NCI-H2171 treated with DMSO at 0.1 percent for 48 hours (cell line): ENCODE results near the gene GALNT17.

Experiments used
- DNase-seq: peaks from one replicate; lab custom pipeline; 2025; lab: John Stamatoyannopoulos, UW

GALNT17 gene

DNA sequence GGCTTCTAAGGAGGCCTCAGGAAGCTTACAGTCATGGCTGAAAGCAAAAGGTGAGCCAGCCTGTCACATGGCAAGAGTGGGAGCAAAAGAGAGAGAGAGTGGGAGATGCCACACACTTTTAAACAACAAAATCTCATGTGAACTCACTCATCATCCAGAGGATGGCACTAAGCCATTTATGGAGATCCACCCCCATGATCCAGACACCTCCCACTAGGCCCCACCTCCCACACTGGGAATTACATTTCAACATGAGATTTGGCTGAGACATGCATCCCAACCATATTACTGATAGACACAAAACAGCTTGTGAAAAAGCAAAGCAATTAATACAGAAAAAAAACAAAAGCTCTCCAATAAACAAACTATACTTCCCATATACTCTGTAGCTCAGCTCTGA, 210.3 kb downstream of the GALNT17 start:
- DNase-seq: no peak

DNA sequence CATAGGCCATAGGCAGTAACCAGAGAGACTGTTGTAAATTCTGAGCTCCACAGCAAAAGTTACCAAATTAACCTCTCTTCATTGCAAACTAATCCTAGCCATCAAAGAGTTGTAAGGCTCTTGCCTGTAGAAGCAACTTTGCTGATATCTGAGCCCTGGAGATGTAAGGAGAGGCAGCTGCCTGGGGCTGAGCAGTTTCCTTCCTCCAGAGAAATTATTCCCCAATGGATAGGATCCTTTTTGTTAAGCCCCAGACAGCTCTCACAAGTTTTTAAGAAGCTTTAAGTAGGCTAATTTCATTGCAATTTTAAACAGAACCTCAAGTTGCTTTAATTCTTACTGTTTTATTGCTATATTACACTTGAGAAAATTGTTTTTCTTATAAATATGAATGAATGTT, 211.1 kb downstream of the GALNT17 start:
- peak; percentile 36 for DNase-seq

DNA sequence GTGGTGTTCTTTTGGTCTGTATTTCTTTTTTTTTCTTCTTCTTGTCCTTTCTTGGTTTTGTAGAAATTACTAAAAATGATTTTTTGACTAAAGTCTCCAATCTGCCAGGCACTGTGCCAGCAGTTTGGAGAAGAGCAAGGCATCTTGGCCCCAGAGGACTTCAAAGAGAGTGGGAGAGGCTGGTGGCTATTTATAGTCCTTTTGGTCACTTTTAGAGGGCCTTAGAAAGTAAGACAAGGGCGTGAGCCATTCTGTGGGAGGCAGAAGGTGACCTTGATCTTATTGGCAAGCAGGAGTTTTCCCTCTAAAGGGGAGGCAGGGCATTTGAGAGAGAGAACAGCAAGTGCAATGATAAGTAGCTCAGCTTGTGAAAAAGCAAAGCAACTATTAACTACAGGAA, 211.9 kb downstream of the GALNT17 start:
- DNase-seq: no peak

DNA sequence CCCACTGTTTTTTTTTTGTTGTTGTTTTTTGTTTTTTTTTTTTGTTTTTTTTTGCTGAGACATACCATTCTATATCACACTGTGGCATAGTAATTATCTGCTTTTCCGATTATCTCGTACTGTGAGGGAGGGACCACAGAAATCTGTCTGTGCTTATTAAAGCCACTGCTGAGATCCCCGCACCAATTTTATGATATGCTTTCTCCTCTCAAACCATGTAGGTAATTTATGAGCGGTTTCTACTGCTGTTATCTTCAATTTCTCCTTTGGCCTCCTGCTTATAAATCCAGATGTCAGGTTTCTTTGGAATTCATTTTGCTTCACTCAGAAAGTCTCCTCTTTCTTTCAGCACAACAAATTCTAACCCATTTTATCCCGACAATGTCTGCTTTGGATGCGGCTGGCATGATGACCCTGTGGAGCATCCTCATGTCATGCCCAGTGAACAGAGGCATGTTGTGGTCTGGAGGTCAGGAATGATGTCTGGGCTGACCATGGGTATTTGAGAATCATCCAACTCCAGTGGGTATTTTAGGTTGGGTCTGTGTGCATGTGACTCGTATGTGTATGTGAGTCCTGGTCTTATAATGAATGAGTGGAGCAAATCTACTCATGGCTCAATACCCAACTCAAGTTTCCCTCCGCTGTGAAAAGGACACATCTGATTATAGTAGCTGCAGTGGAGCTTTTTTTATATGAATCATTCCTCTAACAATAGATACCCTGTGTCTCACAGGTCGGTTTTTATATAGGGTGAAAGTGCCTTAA, 213.4 kb downstream of the GALNT17 start:
- DNase-seq: no peak

GRCh38 chr7:71348821-71349681, 217.1 kb downstream of the GALNT17 start:
- peak; percentile 72 for DNase-seq

DNA sequence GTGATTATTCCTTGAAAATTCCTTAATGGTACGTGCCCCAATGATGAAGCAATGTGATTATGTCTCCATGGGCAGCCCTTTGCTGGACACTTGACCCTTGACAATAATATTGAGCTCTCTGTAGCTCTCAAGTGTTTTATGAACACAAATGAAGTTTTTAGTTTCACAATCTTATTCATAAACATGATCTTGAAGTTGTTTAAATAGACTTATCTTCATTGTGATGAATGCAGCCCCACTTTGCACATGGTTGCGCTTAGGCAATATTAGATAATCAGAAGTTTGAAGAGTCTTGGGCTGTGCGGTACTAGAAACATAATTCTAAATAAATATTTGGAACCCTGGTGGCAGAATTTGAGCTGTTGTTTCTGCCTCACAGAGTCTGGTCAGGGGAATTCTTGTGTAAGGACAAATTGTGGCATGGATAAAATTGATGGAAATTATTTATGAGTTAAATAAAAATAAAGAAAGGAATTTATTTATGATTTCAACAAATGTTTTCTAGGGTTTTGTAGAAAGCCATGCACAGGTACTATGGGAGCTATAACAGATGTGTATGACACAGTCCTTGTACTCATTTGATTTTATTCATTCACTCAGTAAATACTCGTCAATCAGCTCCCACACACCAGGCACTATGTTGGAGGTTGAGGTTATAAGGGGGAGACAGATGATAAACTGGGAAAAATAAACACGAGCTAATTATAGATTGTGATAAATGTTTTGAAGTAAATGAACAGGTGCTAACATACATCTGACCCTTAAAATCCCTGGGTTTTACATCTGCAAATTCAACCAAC, 217.9 kb downstream of the GALNT17 start:
- peak; percentile 53 for DNase-seq

- DNase-seq: no peak
Observed at GRCh38 chr7:71350680-71351079, 218.7 kb downstream of the GALNT17 start.

GRCh38 chr7:71354716-71355115, 222.8 kb downstream of the GALNT17 start:
- no peak for DNase-seq

GRCh38 chr7:71361451-71362032, 229.6 kb downstream of the GALNT17 start:
- no peak for DNase-seq

GRCh38 chr7:71362240-71362639, 230.3 kb downstream of the GALNT17 start:
- no peak for DNase-seq

DNA sequence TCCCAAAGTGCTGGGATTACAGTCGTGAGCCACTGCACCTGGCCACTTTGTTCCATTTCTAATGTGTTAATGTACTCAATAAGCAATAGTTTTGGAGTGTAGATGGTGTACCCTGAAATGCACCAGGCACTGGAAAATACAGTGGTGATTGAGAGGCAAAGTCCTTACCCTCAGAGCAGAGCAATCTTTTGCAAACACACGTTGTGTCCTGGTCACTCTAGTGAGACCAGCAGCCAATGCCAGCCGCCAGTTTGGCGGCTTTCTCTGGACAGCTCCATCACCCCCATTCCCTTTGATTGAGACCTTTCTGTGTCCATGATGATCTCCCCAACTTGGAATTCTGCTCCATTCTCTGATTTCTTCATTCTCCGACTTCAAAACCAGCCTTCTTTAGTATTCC, 231.3 kb downstream of the GALNT17 start:
- DNase-seq: no peak

DNA sequence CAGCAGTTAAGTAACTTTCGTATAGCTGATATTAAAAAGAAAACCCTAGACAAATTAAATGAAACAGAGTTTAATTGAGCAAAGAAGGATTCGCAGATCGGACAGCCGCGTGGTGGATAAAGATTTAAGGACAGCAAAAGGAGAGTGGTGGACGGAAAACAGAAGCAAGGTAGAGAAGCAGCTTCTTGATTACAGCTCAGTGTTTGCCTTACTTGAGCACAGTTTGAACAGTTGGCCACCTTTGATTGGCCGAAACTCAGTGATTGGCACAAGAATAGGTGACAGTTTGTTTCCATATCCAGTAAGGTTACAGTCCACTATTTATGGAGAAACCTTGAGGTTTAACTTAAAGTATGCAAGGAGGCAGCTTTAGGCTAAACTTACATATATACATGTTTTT, 231.7 kb downstream of the GALNT17 start:
- no peak for DNase-seq

- no peak for DNase-seq
Observed at GRCh38 chr7:71364551-71364950, 232.6 kb downstream of the GALNT17 start.

GRCh38 chr7:71372991-71373390, 241.0 kb downstream of the GALNT17 start:
- DNase-seq: no peak

DNA sequence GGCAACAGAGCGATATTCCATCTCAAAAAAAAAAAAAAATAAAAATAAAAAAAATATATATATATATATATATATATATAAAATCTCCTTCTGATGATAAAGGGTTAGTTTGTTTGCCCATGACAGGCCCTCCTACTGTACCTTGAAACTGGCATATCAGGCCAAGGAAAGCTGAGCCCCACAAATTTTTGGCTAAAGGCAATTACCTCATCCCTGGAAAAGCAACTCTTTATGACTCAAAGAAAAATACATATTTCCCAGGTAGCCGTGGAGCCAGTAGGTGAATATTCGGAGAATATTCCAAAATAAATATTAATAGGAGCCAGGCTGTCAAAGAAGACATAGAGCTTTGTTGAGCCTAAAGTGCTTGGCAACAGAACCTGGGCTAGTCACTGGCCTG, 245.1 kb downstream of the GALNT17 start:
- DNase-seq: no peak

- DNase-seq: no peak
Observed at GRCh38 chr7:71377469-71377868, 245.5 kb downstream of the GALNT17 start.

GRCh38 chr7:71384094-71384493, 252.2 kb downstream of the GALNT17 start:
- no peak for DNase-seq

- no peak for DNase-seq
Observed at GRCh38 chr7:71385330-71385729, 253.4 kb downstream of the GALNT17 start.

GRCh38 chr7:71386152-71386785, 254.3 kb downstream of the GALNT17 start:
- DNase-seq: no peak

DNA sequence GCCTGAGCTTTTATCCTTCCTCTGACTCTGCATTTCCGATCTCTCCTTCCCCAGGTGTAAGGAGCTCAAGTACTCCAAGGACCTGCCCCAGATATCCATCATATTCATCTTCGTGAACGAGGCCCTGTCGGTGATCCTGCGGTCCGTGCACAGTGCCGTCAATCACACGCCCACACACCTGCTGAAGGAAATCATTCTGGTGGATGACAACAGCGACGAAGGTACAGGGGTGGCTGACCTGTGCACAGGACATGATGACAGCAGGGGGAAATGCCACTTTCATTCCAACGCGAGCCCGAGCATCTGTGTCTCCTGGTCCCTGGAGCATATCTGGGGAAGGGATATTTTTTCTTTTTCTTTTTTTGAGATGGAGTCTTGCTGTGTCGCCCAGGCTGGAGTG, 256.2 kb downstream of the GALNT17 start:
- DNase-seq: no peak

DNA sequence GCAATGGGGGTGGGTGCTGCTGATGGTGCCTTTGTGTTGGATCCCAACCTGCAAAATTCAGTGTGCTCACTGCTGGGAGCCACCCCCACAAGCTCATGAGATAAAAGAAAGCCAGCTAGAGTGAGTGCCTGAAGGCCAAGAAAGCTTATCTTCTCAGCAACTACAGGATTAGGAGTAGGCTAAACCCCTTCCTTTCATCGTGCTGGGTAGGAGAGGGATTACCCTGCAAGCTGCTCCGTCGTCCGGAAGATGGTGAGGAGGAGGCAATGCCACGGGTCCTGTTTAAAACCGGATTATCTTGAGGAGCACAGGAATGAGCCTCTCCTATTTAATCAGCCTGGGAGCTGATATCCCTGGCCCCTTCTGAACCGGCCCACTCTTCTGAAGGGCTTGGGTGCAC, 258.0 kb downstream of the GALNT17 start:
- no peak for DNase-seq

DNA sequence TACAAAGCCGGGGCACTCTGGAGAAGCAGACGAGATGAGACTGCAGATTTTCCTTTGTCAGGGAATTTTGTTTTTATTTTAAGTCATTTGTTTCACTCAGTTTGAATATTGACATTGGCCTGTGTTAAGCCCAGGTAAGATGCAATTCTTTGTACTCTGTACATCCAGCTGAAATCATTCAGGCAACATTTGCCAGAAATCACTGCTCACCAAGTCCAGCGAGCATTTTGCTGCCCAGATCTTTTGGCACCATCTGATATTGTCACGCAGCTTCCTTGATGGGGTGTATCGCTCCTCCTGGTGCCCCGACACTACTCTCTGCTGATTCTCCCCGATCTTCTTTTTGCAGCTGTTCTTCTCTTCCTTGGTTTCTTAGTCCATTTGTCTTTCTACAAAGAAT, 261.7 kb downstream of the GALNT17 start:
- DNase-seq: no peak
